AG09309 (cell line): Measurements from ENCODE around the gene PGC.

Experiments used
- DNase-seq: peaks from one replicate; pipeline ENCODE4 v3.0.0-alpha.2; 2010; ENCODE audit warnings: low read depth
- H3K4me3 ChIP-seq: 2 replicates; pipeline ENCODE4 v1.5.1; 2011; ENCODE audit warnings: mild to moderate bottlenecking, low read depth, low read length, moderate library complexity; ENCODE audit not compliant: control insufficient read depth
- CTCF ChIP-seq: IDR thresholded peaks from 2 replicates; pipeline ENCODE4 v1.5.1; 2011; ENCODE audit warnings: mild to moderate bottlenecking, low read depth, low read length, inconsistent platforms; ENCODE audit not compliant: insufficient read depth, control insufficient read depth; ENCODE audit errors: missing control alignments

PGC gene

GRCh38 chr6:41708856-41709255 is 38.3 kb downstream of the PGC start:
- no peak overlapping the region for H3K4me3 ChIP-seq
- DNase-seq: no peak
- TF ChIP-seq CTCF: no peak

GRCh38 chr6:41707565-41708200 is 39.5 kb downstream of the PGC start:
- TF ChIP-seq CTCF: no peak
- H3K4me3 ChIP-seq: no peak overlapping the region
- no peak for DNase-seq

- H3K4me3 ChIP-seq: no peak overlapping the region
- DNase-seq: no peak
- no peak for TF ChIP-seq CTCF
Measured at GRCh38 chr6:41706876-41707564, 40.2 kb downstream of the PGC start.

GRCh38 chr6:41705996-41706835 is 41.0 kb downstream of the PGC start:
- no peak for DNase-seq
- peak; percentile 79 for TF ChIP-seq CTCF
- H3K4me3 ChIP-seq: no peak overlapping the region

- no peak overlapping the region for H3K4me3 ChIP-seq
- no peak for DNase-seq
- TF ChIP-seq CTCF: no peak
Measured at GRCh38 chr6:41705311-41705995, 41.7 kb downstream of the PGC start.

- TF ChIP-seq CTCF: no peak
- DNase-seq: no peak
- H3K4me3 ChIP-seq: no peak overlapping the region
Measured at GRCh38 chr6:41704656-41705310, 42.4 kb downstream of the PGC start.
